Islet precursor cell (in vitro differentiated cells): Measurements from ENCODE around the gene PTPRCAP.

Experiments used
- DNase-seq: peaks from one replicate; pipeline ENCODE4 v3.0.0-alpha.2; 2018

Gene PTPRCAP

GRCh38 chr11:67464411-67465188 is 27.1 kb upstream of the PTPRCAP start:
- peak; percentile 96 for DNase-seq

GRCh38 chr11:67463680-67464410 is 26.4 kb upstream of the PTPRCAP start:
- DNase-seq = peak; percentile 81

DNA sequence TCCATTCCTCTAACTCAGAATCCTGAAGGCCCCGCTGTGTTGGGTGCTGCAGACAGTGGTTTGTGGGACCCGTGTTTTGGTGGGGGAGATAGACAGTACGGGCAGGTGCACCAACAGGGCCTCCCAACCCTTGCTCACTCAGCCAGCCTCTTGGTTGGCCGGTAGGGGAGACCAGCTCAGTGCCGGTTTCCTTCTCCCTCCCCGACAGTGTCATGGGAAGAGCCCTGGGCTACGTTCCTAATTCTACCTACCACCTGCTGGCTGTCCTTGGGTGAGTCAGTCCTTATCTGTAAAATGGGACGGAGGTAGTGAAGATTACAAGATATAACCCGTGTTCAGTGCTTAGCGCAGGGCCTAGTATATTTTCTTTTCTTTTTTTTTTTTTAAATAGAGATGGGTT is 25.7 kb upstream of the PTPRCAP start:
- DNase-seq = peak; percentile 52

GRCh38 chr11:67458266-67458665 is 20.8 kb upstream of the PTPRCAP start:
- DNase-seq = no peak

DNA sequence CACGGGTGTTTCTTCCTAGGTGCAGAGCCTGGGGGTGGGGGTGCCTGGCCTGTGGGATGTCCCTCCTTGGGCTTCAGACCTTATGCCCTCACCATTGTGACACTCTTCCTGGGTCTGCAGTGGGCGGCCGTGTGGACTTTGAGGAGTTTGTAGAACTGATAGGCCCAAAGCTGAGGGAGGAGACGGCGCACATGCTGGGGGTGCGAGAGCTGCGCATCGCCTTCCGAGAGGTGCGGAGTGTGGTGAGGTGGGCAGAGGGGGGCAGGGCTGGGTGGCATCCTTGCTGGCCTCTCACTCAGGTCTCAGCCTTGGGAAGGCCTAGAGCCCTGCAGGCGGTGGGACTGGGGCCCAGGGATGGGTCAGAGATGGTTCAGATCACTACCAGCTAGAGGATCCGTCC is 20.0 kb upstream of the PTPRCAP start:
- no peak for DNase-seq

GRCh38 chr11:67456068-67456705 is 18.7 kb upstream of the PTPRCAP start:
- peak; percentile 56 for DNase-seq

- no peak for DNase-seq
Observed at GRCh38 chr11:67455054-67455453, 17.6 kb upstream of the PTPRCAP start, which contains the start of gene CABP4. CABP4 (plus strand) TSS chr11:67455354; CDS start chr11:67455424, 70 bp downstream.

DNA sequence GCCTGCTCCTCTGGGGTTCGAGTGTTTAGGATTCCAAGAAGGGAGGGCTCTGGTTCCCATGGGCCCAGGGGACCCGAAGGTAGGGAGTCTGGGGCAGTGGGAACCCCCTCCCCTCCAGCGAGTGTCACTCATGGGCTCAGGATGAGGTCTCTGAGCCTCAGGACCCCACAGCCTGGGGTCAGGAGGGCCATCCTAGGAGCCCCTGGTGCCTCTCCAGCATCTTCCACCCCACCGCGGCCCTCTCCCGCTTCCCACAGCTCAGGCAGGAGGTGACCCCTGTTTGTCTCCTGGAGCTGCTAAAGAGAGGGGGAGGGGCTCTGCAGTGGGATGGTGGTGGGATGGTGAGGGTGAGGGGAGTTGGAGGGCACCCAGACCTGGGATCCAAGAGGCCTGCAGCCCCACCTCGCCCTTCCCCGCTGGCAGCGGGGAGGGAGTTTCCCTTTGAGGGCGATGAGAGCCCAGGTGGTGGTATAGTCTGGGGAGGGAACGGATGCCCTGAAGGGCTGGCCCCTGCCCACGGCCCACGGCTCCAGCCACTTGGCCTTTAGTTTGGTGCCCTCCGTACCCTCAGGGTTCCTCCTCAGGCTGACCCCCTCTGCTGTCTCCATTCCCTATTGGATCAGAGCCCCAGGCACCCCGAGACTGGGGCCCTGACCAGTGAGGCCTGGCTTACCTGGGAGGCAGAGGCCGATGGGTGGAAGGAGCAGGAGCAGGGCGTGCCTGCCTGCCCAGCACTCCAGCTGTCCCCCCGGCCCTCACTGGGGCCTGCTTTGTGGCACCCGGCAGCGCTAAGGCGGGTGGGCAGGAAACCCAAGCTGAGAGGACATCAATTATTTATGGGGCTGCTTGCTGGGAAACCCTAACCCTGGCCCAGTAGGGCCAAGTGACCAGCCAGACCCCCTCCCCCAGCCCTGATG is 16.6 kb upstream of the PTPRCAP start:
- no peak for DNase-seq

DNA sequence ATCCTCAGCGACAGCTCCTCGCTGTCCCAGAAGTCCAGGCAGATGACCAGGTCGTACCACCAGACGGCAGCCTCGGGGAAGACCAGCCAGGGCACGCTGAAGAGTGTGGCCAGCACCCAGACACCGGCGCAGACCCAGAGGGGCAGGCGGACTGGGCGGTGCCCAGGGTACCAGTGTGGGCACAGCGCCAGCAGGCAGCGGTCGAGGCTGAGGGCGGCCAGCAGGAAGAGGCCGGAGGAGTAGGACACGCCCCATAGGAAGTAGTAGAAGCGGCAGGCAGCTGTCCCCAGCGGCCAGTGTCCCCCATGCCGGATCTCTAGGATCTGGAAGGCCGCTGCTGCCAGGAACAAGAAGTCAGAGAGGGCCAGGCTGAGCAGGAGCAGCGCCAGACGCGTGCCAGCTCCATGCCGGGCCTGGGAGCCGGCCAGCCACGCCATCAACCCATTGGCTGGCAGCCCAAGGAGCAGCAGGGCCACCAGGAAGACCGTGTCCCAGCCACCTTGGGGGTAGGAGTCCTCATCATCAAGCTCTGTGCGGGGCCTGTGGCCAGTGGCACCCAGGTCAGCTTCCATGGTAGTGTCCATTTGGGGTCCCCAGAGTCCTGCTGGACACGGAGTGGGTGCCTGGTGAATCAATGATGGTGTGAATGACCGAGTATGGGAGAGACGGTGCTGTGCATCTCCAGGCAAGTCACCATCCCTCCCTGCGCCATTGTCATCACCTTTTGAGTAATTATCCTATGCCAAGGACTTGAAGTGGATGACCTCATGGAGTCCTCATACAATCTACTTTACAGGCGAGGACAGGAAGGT is 14.9 kb upstream of the PTPRCAP start, which contains the start of gene GPR152:
GPR152 (minus strand) TSS at position 589 of the 812 bp plus-strand sequence; CDS start at position 584, 5 bp downstream.
- peak; percentile 50 for DNase-seq

GRCh38 chr11:67451658-67451976 is 14.1 kb upstream of the PTPRCAP start:
- peak; percentile 47 for DNase-seq

- no peak for DNase-seq
Observed at GRCh38 chr11:67450796-67451657, 13.5 kb upstream of the PTPRCAP start.

DNA sequence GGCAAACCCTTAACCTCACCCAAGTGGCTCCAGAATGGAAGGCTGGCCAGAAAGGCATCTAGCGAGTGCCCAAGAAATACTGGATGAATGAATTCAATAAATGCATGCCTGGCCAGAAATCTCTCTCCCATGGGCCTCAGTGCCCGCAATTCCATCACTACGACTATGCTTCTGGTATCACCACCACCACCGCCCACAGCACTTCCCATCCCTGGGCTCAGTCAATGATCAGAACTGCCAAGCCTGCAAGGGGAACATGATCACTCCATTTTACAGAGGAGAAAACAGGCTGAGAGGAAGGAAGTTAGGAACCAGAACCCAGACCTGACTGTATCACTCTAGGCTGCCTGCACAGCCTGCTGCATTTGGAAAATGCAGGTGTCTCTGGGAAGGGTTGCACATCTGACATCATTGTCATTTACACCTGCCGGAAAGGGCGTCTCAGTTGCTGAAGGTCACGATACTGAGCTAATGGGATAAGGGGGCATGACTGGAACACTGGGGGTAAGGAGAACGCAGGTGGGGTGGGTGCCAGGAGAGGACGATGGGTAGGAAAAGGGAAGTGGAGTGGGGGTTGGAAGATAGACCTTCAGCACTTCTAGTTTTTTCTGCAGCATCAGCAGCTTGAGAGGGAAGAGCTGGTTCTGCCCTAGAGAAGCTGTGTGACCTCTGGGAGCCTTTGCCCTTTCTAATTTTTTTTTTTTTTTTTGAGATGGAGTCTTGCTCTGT is 11.8 kb upstream of the PTPRCAP start:
- DNase-seq = no peak

DNA sequence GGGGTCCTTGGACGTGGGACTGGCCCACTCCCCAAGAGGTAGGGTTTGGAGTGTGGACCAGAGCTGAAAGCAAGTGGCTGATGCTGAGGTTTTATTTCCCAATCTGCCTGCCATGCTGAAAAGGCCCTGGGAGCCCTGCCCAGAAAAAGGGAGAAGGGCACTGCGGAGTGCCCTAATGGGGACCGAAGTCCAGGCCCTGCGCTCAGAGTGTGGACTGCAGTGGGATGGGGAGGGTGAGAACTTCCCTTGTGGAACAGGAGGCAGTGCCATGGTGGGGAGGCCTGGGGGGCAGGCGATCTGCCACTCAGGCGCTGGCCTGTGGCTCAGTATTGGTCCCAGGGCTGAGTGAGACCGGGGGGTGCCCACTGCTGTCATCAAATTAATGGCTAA is 10.7 kb upstream of the PTPRCAP start:
- no peak for DNase-seq

DNA sequence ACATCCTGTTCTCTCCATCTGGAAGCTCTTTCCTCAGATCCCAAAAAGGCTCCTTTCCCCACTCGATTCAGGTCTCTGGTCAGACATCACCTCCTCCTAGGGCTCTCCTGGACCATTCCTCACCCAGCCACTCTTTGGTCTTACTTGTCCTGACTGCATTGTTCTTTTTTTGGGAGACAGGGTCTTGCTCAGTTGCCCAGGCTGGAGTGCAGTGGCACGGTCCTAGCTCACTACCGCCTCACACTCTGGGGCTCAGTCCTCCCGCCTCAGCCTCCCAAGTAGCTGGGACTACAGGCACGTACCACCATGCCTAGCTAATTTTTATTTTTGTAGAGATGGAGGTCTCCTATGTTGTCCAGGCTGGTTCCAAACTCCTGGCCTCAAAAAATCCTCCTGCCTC is 8.0 kb upstream of the PTPRCAP start:
- DNase-seq = no peak

GRCh38 chr11:67442504-67443404 is 5.3 kb upstream of the PTPRCAP start:
- DNase-seq = no peak

GRCh38 chr11:67441731-67442351 is 4.4 kb upstream of the PTPRCAP start:
- DNase-seq = no peak

GRCh38 chr11:67441098-67441563 is 3.6 kb upstream of the PTPRCAP start:
- no peak for DNase-seq
